Measurements from ENCODE around the gene ITPRIP.

DNA sequence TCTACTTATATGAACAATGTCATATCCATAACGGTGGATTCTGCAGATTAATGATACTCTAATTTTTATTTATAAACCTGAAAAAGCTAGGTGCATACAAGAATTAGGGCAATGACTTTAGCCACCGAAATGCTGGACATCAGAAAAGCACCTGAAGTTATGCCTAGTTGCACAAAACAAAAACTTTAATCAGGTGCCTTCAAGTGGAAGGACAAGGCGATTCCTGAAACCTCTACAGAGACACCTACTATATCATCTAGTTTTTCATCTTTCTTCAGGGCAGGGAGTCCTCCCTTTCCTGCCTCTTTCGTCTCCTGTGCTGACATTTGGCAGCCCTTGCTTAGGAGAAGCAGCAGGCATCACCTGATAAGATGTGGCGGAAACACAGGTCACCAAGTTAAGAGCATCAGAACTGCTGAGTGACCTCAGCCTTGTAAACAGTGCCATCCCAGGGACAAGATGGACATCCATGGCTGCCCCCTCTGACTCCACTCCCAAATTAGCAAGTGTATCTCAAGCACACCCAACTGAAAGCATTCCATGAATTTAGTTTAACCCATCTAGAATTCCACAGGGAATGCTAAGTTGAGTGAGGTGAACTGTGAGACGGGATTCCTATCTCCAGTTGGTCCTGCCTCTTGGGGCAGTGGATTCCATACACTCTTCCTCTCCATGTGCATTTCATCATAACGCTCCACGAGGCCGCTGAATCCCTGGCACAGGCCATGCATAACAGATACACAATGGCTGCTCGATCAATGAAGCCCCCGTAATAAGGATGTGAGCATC, 5.8 kb downstream of the ITPRIP start:
- TF ChIP-seq, protein P1, sequence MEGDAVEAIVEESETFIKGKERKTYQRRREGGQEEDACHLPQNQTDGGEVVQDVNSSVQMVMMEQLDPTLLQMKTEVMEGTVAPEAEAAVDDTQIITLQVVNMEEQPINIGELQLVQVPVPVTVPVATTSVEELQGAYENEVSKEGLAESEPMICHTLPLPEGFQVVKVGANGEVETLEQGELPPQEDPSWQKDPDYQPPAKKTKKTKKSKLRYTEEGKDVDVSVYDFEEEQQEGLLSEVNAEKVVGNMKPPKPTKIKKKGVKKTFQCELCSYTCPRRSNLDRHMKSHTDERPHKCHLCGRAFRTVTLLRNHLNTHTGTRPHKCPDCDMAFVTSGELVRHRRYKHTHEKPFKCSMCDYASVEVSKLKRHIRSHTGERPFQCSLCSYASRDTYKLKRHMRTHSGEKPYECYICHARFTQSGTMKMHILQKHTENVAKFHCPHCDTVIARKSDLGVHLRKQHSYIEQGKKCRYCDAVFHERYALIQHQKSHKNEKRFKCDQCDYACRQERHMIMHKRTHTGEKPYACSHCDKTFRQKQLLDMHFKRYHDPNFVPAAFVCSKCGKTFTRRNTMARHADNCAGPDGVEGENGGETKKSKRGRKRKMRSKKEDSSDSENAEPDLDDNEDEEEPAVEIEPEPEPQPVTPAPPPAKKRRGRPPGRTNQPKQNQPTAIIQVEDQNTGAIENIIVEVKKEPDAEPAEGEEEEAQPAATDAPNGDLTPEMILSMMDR (IDR thresholded peaks at IDR 0.05; ENCODE audit: poor library complexity), result no peak
- TF ChIP-seq EZH2 (IDR thresholded peaks at IDR 0.05; ENCODE audit: borderline replicate concordance), result no peak
